ENCODE measurements around the gene ASPRV1. TPM values are rescaled to one million over a fixed set of nuclear protein-coding genes. Genes with fewer than 3 reads are reported as not detected.

ASPRV1 gene
- total and polyA plus RNA-seq, 8 donors, result 0.73 to 4.2 (median 3.0) TPM

DNA sequence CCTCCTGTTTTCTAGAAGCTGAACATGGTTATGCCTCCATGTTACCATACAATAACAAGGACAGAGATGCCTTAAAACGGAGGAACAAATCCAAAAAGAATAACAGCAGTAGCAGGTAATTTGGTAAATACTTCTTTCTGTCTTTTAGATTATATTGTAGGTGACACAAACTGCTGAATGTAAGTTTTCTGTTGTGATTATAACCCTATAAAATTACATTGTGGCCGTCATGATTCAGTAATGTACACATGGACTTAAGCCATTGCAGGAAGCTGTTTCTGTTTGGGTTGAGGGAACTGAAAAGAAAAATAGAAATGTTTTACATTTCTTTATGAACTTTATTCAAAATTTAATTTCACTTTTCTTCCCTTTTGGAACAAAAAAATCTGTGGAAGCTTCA, 45.3 kb downstream of the ASPRV1 start:
- H3K27ac ChIP-seq, result peak overlapping the region; percentile 86 to 98
- H3K27me3 ChIP-seq, result no peaks in the 10 kb centered on the region
- no peaks in the 10 kb centered on the region for H3K9me3 ChIP-seq
- H3K36me3 ChIP-seq, result peaks cover 0 to 39% of the 10 kb centered on the region in 2 donors
- intact Hi-C loops (cut with DNase I), result loop anchor here in 1 of 2 donors (10.0 kb wide), 1 partner anchor 169 kb away; the partner anchor contains the start of gene PCBP1
- ATAC-seq, result no peak
- TF ChIP-seq, protein P1, sequence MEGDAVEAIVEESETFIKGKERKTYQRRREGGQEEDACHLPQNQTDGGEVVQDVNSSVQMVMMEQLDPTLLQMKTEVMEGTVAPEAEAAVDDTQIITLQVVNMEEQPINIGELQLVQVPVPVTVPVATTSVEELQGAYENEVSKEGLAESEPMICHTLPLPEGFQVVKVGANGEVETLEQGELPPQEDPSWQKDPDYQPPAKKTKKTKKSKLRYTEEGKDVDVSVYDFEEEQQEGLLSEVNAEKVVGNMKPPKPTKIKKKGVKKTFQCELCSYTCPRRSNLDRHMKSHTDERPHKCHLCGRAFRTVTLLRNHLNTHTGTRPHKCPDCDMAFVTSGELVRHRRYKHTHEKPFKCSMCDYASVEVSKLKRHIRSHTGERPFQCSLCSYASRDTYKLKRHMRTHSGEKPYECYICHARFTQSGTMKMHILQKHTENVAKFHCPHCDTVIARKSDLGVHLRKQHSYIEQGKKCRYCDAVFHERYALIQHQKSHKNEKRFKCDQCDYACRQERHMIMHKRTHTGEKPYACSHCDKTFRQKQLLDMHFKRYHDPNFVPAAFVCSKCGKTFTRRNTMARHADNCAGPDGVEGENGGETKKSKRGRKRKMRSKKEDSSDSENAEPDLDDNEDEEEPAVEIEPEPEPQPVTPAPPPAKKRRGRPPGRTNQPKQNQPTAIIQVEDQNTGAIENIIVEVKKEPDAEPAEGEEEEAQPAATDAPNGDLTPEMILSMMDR (IDR thresholded peaks at IDR 0.05), result no peak
- H3K4me3 ChIP-seq, result peak overlapping the region; percentile 84 to 90
- H3K4me1 ChIP-seq, result peaks cover 12 to 75% of the 10 kb centered on the region in 2 donors
- DNase-seq, result no peak

- Histone ChIP-seq H3K9me3 (no peaks in the 10 kb centered on the region), H3K27me3 (no peaks in the 10 kb centered on the region), H3K4me3 (peak within 1 kb of the TSS; percentile 84 to 90), H3K4me1 (peaks cover 12 to 66% of the 10 kb centered on the region in 2 donors), H3K27ac (peak within 1 kb of the TSS; percentile 98 to 99), H3K36me3 (peaks cover 0 to 31% of the 10 kb centered on the region in 2 donors)
- TF ChIP-seq, protein P1 (IDR thresholded peaks at IDR 0.05), result no peak
- intact Hi-C loops (cut with DNase I), result loop anchor here in 1 of 2 donors (5.0 to 10.0 kb wide), 2 partner anchors 170 to 227 kb away; partner anchors contain the start of gene PCBP1
- DNase-seq, result peak in 3 of 4 donors; percentile 13 to 98 (median 55)
- peak; percentile 91 for ATAC-seq
These were observed 46.2 kb downstream of the ASPRV1 start, which contains the start of gene MXD1 for GRCh38 chr2:69914950-69915945. Gene MXD1, plus strand, starts transcription at chr2:69915109. Its CDS starts 222 bp downstream, at chr2:69915331.

DNA sequence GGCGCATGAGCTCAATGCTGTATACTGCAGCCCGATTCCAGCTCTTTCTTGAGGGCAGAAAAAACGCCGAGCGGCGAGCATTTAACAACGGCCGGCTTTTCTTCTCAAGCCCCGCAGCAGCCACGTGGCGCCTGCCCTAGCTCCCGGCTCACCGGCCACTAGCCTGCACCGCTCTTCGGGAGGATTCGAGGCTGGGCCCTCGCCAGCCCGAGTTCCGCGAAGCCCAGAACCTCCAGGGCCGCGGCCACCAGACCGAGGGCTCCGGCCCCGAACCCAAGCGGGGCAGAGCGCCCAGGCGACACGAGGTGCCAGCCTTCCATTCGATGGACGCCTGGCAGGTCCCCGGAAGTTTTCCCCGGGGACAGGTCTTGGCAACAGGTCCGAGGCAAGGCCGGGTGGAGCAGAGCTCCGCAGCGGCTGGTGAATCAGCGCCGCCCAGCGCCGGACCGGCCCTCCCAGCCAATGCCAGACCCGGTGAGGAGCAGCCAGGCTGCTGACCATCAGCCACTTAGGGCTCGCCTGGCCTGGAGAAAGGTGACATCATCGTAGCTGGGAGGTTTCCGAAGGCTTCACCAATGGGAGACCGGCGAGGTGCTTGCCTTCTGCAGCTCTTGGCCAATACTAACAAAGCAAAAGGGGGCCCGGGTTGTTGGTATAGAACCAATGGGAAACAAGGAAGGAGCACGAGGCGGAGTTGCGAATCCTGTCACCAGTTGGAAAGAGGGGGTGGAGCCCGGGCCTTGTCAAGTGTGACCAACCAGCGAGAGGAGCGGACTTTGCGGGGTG, 47.1 kb downstream of the ASPRV1 start:
- DNase-seq, result peak; percentile 99 to 100 (median 100)
- intact Hi-C loops (cut with DNase I), result loop anchor here in 1 of 2 donors (5.0 to 10.0 kb wide), 2 partner anchors 170 to 228 kb away; partner anchors contain the start of gene PCBP1
- ATAC-seq, result peak; percentile 88

DNA sequence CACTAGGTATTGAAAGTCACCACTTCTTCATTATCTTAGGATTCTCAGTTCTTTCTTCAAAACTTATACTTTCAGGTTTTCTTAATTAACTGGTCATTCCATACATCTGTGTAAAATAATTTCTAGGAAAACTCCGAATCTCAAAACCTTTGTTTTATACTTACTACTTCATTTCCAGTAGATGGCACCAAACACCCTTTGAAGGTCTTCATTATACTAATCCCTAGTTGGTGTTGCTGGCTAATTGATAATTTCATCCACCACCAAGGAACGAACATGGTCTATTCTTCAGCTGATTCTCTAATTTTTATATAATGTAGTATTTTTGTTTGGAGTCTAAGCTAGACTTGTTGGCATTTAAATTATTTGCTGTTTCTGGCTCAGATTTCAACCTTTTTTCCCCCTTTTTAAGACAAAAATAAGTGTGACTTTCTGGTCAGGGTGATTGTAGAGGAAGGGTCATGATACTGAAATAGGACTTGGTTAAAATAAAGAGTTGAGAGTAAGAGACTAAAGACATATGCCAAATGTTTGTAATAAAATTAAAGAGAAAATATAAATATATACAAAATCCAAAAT, 49.4 kb downstream of the ASPRV1 start:
- peaks cover 0 to 33% of the 10 kb centered on the region in 2 donors for H3K36me3 ChIP-seq
- peak overlapping the region in 1 of 2 donors; percentile 28 for H3K27ac ChIP-seq
- ATAC-seq (no peak), DNase-seq (peak in 2 of 4 donors; percentile 35 to 64)
- no peak overlapping the region for H3K4me3 ChIP-seq
- H3K9me3 ChIP-seq, result no peaks in the 10 kb centered on the region
- TF ChIP-seq, protein P1 (IDR thresholded peaks at IDR 0.05), result peak; percentile 31 to 63
- H3K27me3 ChIP-seq, result no peaks in the 10 kb centered on the region
- peaks cover 3 to 38% of the 10 kb centered on the region in 2 donors for H3K4me1 ChIP-seq
- intact Hi-C loops (cut with DNase I), result loop anchor here in 1 of 2 donors (5.0 to 10.0 kb wide), 2 partner anchors 173 to 230 kb away; partner anchors contain the start of gene PCBP1

More for the DNA sequence above, 47.1 kb downstream of the ASPRV1 start:
- Histone ChIP-seq H3K9me3 (no peaks in the 10 kb centered on the region), H3K27ac (peak overlapping the region; percentile 98 to 99), H3K36me3 (peaks cover 0 to 29% of the 10 kb centered on the region in 2 donors), H3K4me1 (peaks cover 12 to 58% of the 10 kb centered on the region in 2 donors), H3K27me3 (no peaks in the 10 kb centered on the region), H3K4me3 (peak overlapping the region; percentile 56 to 90)
- TF ChIP-seq, protein P1 (IDR thresholded peaks at IDR 0.05), result peak in 1 of 2 donors; percentile 23

Other genes with a start within 250 kb of the ASPRV1 start
- 100 to 1,000 TPM; 162 to 217 TPM for gene ANXA4, start 219.5 kb downstream of the ASPRV1 start, total RNA-seq
- gene ANXA4, start 219.5 kb downstream of the ASPRV1 start, polyA plus RNA-seq (ENCODE audit: insufficient read length in 6 of 6), result 10 to 100 TPM; 74.9 to 94.1 (median 82.6) TPM
- 10 to 100 TPM; 15.3 to 19.4 TPM for gene GMCL1, start 132.0 kb downstream of the ASPRV1 start, total RNA-seq
- gene GMCL1, start 132.0 kb downstream of the ASPRV1 start, polyA plus RNA-seq (ENCODE audit: insufficient read length in 6 of 6), result 10 to 100 TPM; 22.7 to 27.0 (median 25.7) TPM
- gene SNRNP27, start 67.7 kb downstream of the ASPRV1 start, total RNA-seq, result 10 to 100 TPM; 37.1 to 39.1 TPM
- 10 to 100 TPM; 64.5 to 76.8 (median 67.2) TPM for gene SNRNP27, start 67.7 kb downstream of the ASPRV1 start, polyA plus RNA-seq (ENCODE audit: insufficient read length in 6 of 6)
- 10 to 100 TPM; 26.3 to 82.4 TPM for gene MXD1, start 46.5 kb downstream of the ASPRV1 start, total RNA-seq
- 10 to 100 TPM in 5 of 6 donors, 1 to 10 TPM in 1; 9.3 to 13.6 (median 12.7) TPM for gene MXD1, start 46.5 kb downstream of the ASPRV1 start, polyA plus RNA-seq (ENCODE audit: insufficient read length in 6 of 6)
- 100 to 1,000 TPM; 297 to 404 TPM for gene PCBP1, start 125.8 kb upstream of the ASPRV1 start, total RNA-seq
- 100 to 1,000 TPM; 172 to 271 (median 218) TPM for gene PCBP1, start 125.8 kb upstream of the ASPRV1 start, polyA plus RNA-seq (ENCODE audit: insufficient read length in 6 of 6)
- 10 to 100 TPM; 13.7 to 16.3 TPM for gene C2orf42, start 229.4 kb upstream of the ASPRV1 start, total RNA-seq
- 10 to 100 TPM; 13.8 to 17.6 (median 15.5) TPM for gene C2orf42, start 229.4 kb upstream of the ASPRV1 start, polyA plus RNA-seq (ENCODE audit: insufficient read length in 6 of 6)

Measured in left lung (tissue), 10 donors.